GM12872 (cell line): ENCODE results near the gene PERCC1.

Experiments used
- TF ChIP-seq, protein P1 (sequence below): IDR thresholded peaks from 3 replicates; pipeline ENCODE4 v1.5.1; 2011; ENCODE audit warnings: low read depth, mild to moderate bottlenecking, low read length, moderate library complexity; ENCODE audit not compliant: insufficient read depth

PERCC1 gene

GRCh38 chr16:1413684-1414531 lies 17.0 kb upstream of the PERCC1 start:
- TF ChIP-seq, protein P1, sequence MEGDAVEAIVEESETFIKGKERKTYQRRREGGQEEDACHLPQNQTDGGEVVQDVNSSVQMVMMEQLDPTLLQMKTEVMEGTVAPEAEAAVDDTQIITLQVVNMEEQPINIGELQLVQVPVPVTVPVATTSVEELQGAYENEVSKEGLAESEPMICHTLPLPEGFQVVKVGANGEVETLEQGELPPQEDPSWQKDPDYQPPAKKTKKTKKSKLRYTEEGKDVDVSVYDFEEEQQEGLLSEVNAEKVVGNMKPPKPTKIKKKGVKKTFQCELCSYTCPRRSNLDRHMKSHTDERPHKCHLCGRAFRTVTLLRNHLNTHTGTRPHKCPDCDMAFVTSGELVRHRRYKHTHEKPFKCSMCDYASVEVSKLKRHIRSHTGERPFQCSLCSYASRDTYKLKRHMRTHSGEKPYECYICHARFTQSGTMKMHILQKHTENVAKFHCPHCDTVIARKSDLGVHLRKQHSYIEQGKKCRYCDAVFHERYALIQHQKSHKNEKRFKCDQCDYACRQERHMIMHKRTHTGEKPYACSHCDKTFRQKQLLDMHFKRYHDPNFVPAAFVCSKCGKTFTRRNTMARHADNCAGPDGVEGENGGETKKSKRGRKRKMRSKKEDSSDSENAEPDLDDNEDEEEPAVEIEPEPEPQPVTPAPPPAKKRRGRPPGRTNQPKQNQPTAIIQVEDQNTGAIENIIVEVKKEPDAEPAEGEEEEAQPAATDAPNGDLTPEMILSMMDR = peak; percentile 69

- TF ChIP-seq, protein P1 = no peak
These were observed 16.2 kb upstream of the PERCC1 start, which contains the start of gene UNKL for GRCh38 chr16:1414532-1415260. Gene UNKL (minus strand): TSS chr16:1414704. CDS start chr16:1414691, 13 bp downstream.

DNA sequence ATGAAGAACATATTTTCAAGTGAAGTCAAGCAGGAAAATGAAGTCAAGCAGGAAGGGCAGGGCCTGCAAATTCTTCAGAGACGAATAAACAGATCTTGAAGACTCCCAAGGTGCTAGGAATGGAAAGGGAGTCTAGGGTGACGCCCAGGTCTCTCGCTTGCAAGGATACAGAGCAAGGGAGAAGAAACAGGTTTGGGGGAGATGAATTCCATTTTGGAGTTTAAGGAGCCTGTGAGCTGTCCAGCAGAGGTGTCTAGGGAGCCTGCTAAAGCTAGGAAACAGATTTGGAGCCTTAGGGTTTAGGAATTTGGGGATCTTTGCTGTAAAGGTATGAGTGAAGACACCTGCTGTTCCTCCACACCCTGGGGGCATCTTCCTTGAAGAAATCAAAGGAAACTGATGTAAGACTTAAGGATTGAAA lies 14.3 kb upstream of the PERCC1 start:
- TF ChIP-seq, protein P1 = no peak

DNA sequence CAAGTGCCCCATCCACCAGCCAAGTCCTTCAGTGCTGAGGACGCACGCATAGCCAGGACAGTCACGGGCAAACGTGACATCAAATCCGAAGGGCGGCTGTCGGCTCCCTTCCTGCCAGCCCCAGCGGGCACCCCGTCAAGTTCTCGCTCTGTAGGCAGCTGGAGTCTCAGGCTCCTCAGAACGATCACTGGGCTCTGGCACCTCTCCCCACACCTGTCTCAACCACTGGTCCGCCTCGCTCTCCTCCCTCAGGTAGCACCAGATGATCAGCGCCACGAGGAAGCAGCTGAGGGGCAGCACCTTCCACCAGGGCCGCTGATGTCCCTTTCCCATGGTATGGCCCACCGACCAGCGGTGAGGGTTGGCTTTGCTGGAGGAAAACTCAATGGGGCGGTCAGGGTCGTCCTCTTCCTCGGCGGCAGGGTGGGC lies 10.8 kb upstream of the PERCC1 start:
- TF ChIP-seq, protein P1 = no peak

- TF ChIP-seq, protein P1 = no peak
These were observed 8.8 kb upstream of the PERCC1 start for GRCh38 chr16:1422076-1422475.

DNA sequence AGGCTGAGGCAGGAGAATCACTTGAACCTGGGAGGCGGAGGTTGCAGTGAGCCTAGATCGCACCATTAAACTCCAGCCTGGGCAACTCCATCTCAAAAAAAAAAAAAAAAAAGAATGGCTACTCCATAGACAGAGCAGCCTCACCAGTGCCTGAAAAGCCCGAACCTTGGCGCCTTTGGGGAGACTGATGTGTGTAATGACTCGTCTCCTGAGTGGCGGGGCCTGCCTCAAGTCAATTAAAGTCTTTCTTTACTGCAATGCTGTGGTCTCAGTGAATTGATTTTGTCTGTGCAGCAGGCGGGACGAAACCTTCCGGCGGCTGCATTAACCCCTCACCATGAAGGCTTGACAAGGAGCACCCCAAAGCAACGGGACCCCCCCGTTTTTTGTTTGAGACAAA lies 6.8 kb upstream of the PERCC1 start:
- TF ChIP-seq, protein P1 = no peak

GRCh38 chr16:1425616-1426370 lies 5.1 kb upstream of the PERCC1 start:
- TF ChIP-seq, protein P1 = no peak
